SU-DHL-6 (cell line): ENCODE data around the gene XIST.

Source experiments
- EZH2phosphoT487 ChIP-seq: fragments of 200-600 bp; sonication (generic), shearing (Covaris generic); conservative IDR thresholded peaks from 2 replicates; pipeline ENCODE4 v1.6.1; 2018; ENCODE audit warnings: mild to moderate bottlenecking, antibody characterized with exemption, low read length, moderate library complexity, mixed read lengths
- TF ChIP-seq, protein P1 (sequence below): fragments of 200-600 bp; sonication (generic); IDR thresholded peaks from one replicate; pipeline ENCODE4 v1.5.1; 2017; ENCODE audit warnings: antibody characterized with exemption, mild to moderate bottlenecking, low read length, moderate library complexity; ENCODE audit not compliant: insufficient read depth, poor library complexity, severe bottlenecking

GRCh38 chrX:73840120-73840924, 12.2 kb downstream of the XIST start:
- TF ChIP-seq, protein P1, sequence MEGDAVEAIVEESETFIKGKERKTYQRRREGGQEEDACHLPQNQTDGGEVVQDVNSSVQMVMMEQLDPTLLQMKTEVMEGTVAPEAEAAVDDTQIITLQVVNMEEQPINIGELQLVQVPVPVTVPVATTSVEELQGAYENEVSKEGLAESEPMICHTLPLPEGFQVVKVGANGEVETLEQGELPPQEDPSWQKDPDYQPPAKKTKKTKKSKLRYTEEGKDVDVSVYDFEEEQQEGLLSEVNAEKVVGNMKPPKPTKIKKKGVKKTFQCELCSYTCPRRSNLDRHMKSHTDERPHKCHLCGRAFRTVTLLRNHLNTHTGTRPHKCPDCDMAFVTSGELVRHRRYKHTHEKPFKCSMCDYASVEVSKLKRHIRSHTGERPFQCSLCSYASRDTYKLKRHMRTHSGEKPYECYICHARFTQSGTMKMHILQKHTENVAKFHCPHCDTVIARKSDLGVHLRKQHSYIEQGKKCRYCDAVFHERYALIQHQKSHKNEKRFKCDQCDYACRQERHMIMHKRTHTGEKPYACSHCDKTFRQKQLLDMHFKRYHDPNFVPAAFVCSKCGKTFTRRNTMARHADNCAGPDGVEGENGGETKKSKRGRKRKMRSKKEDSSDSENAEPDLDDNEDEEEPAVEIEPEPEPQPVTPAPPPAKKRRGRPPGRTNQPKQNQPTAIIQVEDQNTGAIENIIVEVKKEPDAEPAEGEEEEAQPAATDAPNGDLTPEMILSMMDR: no peak
- no peak for TF ChIP-seq EZH2phosphoT487
